CD4-positive, alpha-beta T cell (primary cell): ENCODE results near the gene EMILIN3. TPM values are rescaled to one million over a fixed set of nuclear protein-coding genes. Genes with fewer than 3 reads are reported as not detected.
"Not testable (repeated sequence)": the region's sequence is repeated elsewhere in the genome, so short reads cannot be mapped to it uniquely, and the experiment has no call there.

Experiments used
- ATAC-seq: fragments of 200-7000 bp; cut with Tn5 transposase; one replicate; pipeline ENCODE4 v1.10.0; 2022; ENCODE audit warnings: mild to moderate bottlenecking; ENCODE audit not compliant: poor library complexity
- CTCF ChIA-PET: fragments of 350-600 bp; sonication (Branson Sonifier 250); formaldehyde crosslinking; loops from one replicate; lab custom pipeline; 2021; ENCODE audit warnings: antibody characterized with exemption, inconsistent platforms; lab: Charles Lee
- POLR2A ChIA-PET: fragments of 350-600 bp; sonication (Branson Sonifier 250); formaldehyde crosslinking; loops from one replicate; lab custom pipeline; 2021; ENCODE audit warnings: antibody characterized with exemption, inconsistent platforms; lab: Charles Lee
- DNase-seq, 14 experiments: peaks; one replicate each; pipeline ENCODE4 v3.0.0-alpha.2; 2013 to 2020; ENCODE audit warnings: mixed read lengths in 2 of 14
- H3K27ac ChIP-seq, 2 donors: one replicate each; pipeline versions ENCODE4 v1.5.1 to v1.7.0; 2013; ENCODE audit warnings: low read length in 2 of 2, low read depth in 1 of 2, mild to moderate bottlenecking in 1 of 2
- H3K27me3 ChIP-seq, 2 experiments: 1 replicate in 1 of 2; 2 replicates in 1 of 2; pipeline versions ENCODE4 v1.6.1 to v1.7.0; 2013; ENCODE audit warnings: low read length in 2 of 2, control low read depth in 1 of 2, mild to moderate bottlenecking in 1 of 2, moderate library complexity in 1 of 2; ENCODE audit not compliant: insufficient read depth in 2 of 2, control insufficient read depth in 1 of 2
- H3K36me3 ChIP-seq: one replicate; pipeline ENCODE4 v1.6.1; 2013; ENCODE audit warnings: low read length, control low read depth; ENCODE audit not compliant: insufficient read depth
- H3K4me1 ChIP-seq: one replicate; pipeline ENCODE4 v1.6.1; 2013; ENCODE audit warnings: low read length, control low read depth; ENCODE audit not compliant: insufficient read depth
- H3K4me3 ChIP-seq: one replicate; pipeline ENCODE4 v1.5.1; 2013; ENCODE audit warnings: mild to moderate bottlenecking, low read length, moderate library complexity
- H3K9me3 ChIP-seq, 2 experiments: 1 replicate in 1 of 2; 2 replicates in 1 of 2; pipeline versions ENCODE4 v1.6.1 to v1.7.0; 2013; ENCODE audit warnings: low read length in 2 of 2, mild to moderate bottlenecking in 2 of 2, control low read depth in 1 of 2, moderate library complexity in 1 of 2; ENCODE audit not compliant: control insufficient read depth in 1 of 2, insufficient read depth in 1 of 2
- H3K27ac Mint-ChIP-seq: one replicate; pipeline ENCODE4 v1.8.0; 2020; ENCODE audit warnings: mixed read lengths
- H3K27me3 Mint-ChIP-seq: one replicate; pipeline ENCODE4 v1.8.0; 2021; ENCODE audit warnings: mixed read lengths
- H3K36me3 Mint-ChIP-seq: one replicate; pipeline ENCODE4 v1.8.0; 2021; ENCODE audit warnings: low read depth, mixed read lengths
- H3K4me1 Mint-ChIP-seq: one replicate; pipeline ENCODE4 v1.8.0; 2021; ENCODE audit warnings: low read depth, mixed read lengths
- H3K4me3 Mint-ChIP-seq: one replicate; pipeline ENCODE4 v1.8.0; 2020; ENCODE audit warnings: mild to moderate bottlenecking, mixed read lengths
- H3K9me3 Mint-ChIP-seq: one replicate; pipeline ENCODE4 v1.8.0; 2020; ENCODE audit warnings: mixed read lengths
- intact Hi-C, 2 experiments: fragments of 100-400 bp; cut with DNase I in 1 of 2; cut with micrococcal nuclease in 1 of 2; formaldehyde crosslinking; loops; one replicate each; pipeline versions ENCODE4 v1.15.1 to v1.9.0; 2023 to 2025; cut with DNase I, micrococcal nuclease
- total RNA-seq, 174 experiments: library from RNA in 2 of 174; stranded (reverse) in 2 of 174; gene quantifications; one replicate each; pipeline ENCODE4 v1.2.3 and lab custom pipeline; 2021 to 2026
- TF ChIP-seq, protein P1 (sequence below): fragments of 200-600 bp; IDR thresholded peaks from one replicate; pipeline ENCODE4 v1.8.0; 2022; ENCODE audit warnings: antibody characterized with exemption, mild to moderate bottlenecking

The EMILIN3 gene
- total RNA-seq, 2 experiments from 2014 or later: 0.11 to 0.22 TPM

DNA sequence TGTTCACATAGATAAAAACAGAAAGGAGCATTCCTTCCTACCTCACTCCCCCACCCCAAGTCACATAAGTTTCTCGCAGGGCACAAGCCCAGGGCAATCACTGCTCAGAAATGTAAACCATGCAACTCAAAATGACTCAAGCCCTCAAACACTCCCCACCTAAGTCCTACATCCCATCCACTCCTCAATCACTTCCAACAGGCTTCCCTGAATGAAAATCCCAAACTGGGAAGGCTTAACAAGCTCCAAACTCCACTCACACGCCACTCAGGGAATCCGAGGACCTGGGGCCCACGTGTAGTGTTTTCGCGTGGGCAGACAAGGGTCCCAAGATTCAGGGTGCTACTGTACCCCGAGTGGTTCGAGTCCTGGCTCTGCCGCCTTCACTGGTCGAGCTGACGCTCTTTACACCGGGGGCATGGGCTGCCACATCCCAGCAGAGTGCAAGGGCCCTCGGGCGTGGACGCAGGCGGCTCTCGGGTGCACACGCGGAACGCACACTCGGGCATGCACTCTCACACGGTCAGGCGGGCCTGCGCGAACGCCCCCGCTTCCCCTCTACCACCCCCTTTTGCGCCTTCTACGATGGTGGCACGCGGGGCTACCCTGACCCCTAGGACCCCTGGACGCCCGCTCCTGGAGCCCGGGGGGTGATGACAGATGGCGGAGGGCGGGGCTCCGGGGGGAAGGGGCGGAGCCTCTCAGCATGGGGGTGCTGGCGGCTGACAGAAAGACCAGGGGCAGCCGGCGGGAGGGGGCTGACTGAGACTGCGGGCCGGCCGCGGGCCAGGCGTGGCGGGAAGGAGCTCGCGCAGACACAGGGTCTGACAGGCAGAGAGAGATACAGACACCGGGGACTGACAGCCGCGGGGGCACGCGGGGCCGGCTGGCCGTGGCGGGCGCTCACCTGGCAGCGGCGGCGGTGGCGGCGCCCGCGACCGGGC is 49.7 kb downstream of the EMILIN3 start:
- peak overlapping the region; percentile 90 for H3K4me3 Mint-ChIP-seq
- ATAC-seq (peak; percentile 41), DNase-seq (peak; percentile 55 to 85 (median 69))
- TF ChIP-seq, protein P1, sequence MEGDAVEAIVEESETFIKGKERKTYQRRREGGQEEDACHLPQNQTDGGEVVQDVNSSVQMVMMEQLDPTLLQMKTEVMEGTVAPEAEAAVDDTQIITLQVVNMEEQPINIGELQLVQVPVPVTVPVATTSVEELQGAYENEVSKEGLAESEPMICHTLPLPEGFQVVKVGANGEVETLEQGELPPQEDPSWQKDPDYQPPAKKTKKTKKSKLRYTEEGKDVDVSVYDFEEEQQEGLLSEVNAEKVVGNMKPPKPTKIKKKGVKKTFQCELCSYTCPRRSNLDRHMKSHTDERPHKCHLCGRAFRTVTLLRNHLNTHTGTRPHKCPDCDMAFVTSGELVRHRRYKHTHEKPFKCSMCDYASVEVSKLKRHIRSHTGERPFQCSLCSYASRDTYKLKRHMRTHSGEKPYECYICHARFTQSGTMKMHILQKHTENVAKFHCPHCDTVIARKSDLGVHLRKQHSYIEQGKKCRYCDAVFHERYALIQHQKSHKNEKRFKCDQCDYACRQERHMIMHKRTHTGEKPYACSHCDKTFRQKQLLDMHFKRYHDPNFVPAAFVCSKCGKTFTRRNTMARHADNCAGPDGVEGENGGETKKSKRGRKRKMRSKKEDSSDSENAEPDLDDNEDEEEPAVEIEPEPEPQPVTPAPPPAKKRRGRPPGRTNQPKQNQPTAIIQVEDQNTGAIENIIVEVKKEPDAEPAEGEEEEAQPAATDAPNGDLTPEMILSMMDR: no peak
- no peaks in the 10 kb centered on the region for H3K36me3 Mint-ChIP-seq
- H3K27me3 ChIP-seq: no peaks in the 10 kb centered on the region
- ChIA-PET POLR2A (interaction anchor here (0.7 to 2.4 kb wide), 6 partner anchors 8 to 376 kb away, joined by 3 to 15 read pairs (median 4); partner anchors contain the start of gene PLCG1), CTCF (interaction anchor here (0.8 kb wide), 1 partner anchor 326 kb away, joined by 3 read pairs; no protein-coding TSS in a partner anchor)
- intact Hi-C loops: loop anchor here in 1 of 2 experiments (1.0 to 5.0 kb wide), 6 partner anchors 85 to 375 kb away; partner anchors contain the start of genes CHD6 and TOP1
- peaks cover 13% of the 10 kb centered on the region for H3K4me1 ChIP-seq
- H3K27me3 Mint-ChIP-seq: no peaks in the 10 kb centered on the region
- peak overlapping the region; percentile 74 for H3K27ac Mint-ChIP-seq
- no peaks in the 10 kb centered on the region for H3K9me3 ChIP-seq
- H3K4me1 Mint-ChIP-seq: peaks cover 38% of the 10 kb centered on the region
- peak overlapping the region; percentile 77 for H3K4me3 ChIP-seq
- no peaks in the 10 kb centered on the region for H3K9me3 Mint-ChIP-seq
- peak overlapping the region in 1 of 2 donors; percentile 5 for H3K27ac ChIP-seq
- no peaks in the 10 kb centered on the region for H3K36me3 ChIP-seq

DNA sequence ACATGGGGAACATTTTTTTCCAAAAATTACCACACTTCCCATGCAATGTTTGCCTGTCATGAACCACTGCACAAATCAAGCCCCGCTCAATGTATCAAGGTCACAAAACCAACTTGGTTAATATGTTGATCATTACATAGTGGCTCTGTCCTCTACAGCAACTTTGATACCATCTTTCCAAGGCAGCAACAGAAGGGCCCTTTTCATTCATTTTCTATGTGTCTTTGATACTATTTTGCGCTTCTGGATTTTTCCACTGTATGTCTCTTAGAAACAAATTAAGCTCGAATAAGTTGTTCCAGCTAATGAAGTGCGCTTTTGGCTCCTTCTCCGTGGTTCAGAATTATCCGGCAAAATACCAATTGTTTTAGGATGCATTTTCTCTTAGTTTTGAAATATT is 50.6 kb downstream of the EMILIN3 start:
- no peaks in the 10 kb centered on the region for H3K36me3 ChIP-seq
- POLR2A ChIA-PET: interaction anchor here (1.1 to 2.4 kb wide), 3 partner anchors 10 to 178 kb away, joined by 3 to 15 read pairs (median 4); partner anchors contain the start of gene PLCG1
- Mint-ChIP-seq H3K36me3 (no peaks in the 10 kb centered on the region), H3K27me3 (no peaks in the 10 kb centered on the region), H3K27ac (peak overlapping the region; percentile 74), H3K4me1 (peaks cover 38% of the 10 kb centered on the region), H3K4me3 (peak overlapping the region; percentile 90), H3K9me3 (no peaks in the 10 kb centered on the region)
- intact Hi-C loops: loop anchor here in 1 of 2 experiments (1.0 to 5.0 kb wide), 6 partner anchors 84 to 376 kb away; partner anchors contain the start of genes CHD6 and TOP1
- CTCF ChIA-PET: no interaction called here
- no peaks in the 10 kb centered on the region for H3K9me3 ChIP-seq
- DNase-seq: no peak
- no peak overlapping the region for H3K4me3 ChIP-seq
- H3K27me3 ChIP-seq: no peaks in the 10 kb centered on the region
- H3K27ac ChIP-seq: no peak overlapping the region
- peaks cover 13% of the 10 kb centered on the region for H3K4me1 ChIP-seq
- TF ChIP-seq, protein P1: no peak
- no peak for ATAC-seq

DNA sequence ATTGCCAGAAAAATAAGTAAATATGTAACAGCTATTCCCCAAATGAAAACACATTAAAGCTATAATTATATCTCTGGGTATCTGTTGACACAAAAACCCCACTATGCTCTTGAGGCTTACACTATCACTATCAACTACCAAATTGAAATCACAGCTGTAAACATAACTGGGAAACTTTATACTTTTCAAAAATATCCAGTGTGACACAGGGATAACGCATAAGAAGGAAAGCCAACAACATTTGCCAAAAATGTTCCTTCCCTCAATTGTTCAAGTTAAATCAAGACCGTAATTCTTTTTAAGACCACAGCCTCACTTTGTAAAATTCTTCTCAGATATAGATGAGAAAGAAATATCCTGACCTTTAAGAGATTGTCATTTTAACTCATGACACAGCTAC is 52.2 kb downstream of the EMILIN3 start:
- no peak overlapping the region for H3K27ac ChIP-seq
- H3K4me3 ChIP-seq: no peak overlapping the region
- POLR2A ChIA-PET: no interaction called here
- no peaks in the 10 kb centered on the region for H3K36me3 Mint-ChIP-seq
- H3K27ac Mint-ChIP-seq: no peak overlapping the region
- H3K27me3 ChIP-seq: no peaks in the 10 kb centered on the region
- ATAC-seq (no peak), DNase-seq (no peak)
- H3K27me3 Mint-ChIP-seq: no peaks in the 10 kb centered on the region
- intact Hi-C loops: no loop called here
- no peaks in the 10 kb centered on the region for H3K9me3 Mint-ChIP-seq
- TF ChIP-seq, protein P1: no peak
- CTCF ChIA-PET: no interaction called here
- no peaks in the 10 kb centered on the region for H3K36me3 ChIP-seq
- no peaks in the 10 kb centered on the region for H3K9me3 ChIP-seq
- H3K4me1 ChIP-seq: peaks cover 13% of the 10 kb centered on the region
- H3K4me3 Mint-ChIP-seq: peak overlapping the region; percentile 60
- H3K4me1 Mint-ChIP-seq: peaks cover 35% of the 10 kb centered on the region

DNA sequence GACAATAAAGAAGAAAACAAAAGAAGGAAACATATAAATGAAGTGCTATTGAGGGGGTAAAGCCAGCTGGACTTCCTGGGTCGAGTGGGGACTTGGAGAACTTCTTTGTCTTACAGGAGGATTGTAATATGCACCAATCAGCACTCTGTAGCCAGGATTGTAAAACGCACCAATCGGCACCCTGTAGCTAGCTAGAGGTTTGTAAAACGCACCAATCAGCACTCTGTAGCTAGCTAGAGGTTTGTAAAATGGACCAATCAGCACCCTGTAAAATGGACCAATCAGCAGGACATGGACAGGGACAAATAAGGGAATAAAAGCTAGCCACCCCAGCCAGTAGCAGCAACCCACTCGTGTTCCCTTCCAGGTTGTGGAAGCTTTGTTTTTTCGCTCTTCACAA is 54.6 kb downstream of the EMILIN3 start:
- intact Hi-C loops, H3K4me3 Mint-ChIP-seq, H3K27me3 Mint-ChIP-seq, ATAC-seq, H3K27ac ChIP-seq, H3K36me3 ChIP-seq, H3K9me3 ChIP-seq, H3K27me3 ChIP-seq, DNase-seq, CTCF ChIA-PET, POLR2A ChIA-PET, H3K27ac Mint-ChIP-seq, H3K36me3 Mint-ChIP-seq, H3K9me3 Mint-ChIP-seq, H3K4me1 ChIP-seq, H3K4me3 ChIP-seq: not testable (repeated sequence)
- H3K4me1 Mint-ChIP-seq: peaks cover 25% of the 10 kb centered on the region
